ENCODE results near the gene ANAPC2.

Gene ANAPC2

GRCh38 chr9:137191245-137191644 lies 2.9 kb upstream of the ANAPC2 start:
- no peak for DNase-seq

DNA sequence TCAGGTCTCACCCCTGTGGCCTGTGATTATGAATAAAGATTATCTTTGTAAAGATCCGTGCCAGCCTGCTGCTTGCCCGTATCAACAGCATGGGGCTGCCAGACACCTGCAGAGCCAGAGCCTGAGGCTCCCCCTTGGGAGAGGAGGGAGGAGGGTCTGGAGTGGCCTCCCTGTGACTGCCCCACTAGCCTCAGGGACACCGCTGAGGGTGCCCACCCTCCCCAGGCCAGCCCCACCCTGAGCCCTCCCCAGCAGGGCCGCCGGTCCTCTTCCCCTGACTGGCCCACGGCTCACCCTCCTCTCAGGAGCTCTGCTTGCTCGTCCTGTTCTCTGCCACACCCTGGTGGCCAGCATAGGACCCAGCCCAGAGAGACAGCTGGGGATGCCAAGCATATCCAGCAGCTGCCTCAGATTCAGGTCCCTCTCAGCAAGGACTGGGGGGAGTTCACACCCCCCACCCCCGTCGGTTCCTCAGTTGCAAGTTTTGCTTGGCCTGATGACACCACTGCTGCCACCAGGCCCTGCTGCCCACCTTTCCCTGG lies 2.0 kb upstream of the ANAPC2 start:
- DNase-seq, result no peak

DNA sequence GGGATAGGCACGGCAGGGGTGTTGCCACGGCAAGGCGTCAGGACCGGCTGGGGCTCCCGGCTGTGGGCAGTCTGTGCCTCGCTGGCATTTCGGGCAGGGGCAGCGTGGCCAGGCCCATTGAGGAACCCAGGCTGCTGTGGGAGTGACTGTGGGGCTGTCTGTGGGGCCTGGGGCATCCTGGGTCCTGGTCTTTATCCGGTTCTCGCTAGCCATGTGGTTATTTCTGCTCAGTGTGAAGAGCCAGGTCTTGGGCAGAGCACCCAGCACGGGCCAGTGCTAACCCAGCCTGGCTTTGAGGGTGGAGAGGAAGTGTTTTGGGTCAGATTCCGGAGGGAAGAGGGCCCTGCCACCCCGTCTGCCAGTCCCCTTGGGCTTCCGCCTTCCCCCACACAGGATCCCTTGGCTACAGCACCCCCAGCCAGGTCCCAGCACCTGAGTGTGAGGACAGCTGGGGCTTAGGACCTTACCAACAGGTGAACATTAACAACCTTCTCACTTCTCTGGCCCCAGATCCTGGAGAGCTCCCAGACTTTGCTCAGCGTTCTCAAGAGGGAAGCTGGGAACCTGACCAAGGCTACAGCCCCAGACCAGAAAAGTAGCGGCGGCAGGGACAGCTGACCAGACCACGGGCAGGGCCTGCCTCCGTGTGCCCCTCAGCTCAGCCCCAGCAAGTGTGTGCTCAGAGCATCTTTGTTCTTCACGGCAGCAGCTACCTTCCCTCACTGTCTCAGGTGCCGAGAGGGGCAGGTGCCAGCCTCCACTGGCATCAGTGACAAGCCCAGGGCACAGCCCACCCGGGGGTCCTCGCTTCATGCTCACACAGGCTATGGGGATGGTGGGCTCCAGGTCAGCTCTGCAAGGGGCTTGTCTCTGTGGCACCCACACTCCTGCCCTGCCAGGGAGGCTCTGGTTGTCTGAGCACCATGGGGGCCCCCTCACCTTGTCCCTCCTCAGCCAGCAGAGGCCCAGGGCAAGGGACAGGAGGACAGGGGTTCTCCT lies 1.2 kb upstream of the ANAPC2 start:
- no peak for DNase-seq

- no peak for DNase-seq
These were observed 272 bp downstream of the ANAPC2 start for GRCh38 chr9:137188086-137188489.

DNA sequence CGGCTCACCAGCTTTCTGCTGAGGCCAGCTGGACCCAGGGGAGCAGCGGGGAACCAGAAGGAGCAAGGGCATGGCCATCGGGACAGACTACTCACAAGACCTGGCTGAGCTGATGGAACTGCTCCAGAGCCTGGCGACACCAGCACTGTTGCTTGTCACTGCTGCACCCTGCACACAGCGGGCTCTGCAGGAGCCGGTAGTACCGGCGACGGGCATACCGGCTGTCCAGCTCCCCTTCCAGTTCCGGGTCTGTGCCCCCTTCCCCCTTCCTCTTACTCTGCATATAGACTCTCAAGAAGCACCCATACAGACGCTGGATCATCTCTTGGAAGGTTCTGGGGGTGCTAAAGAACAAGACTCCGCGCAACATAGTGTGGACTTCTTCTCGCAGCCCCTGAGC lies 974 bp downstream of the ANAPC2 start:
- no peak for DNase-seq

DNA sequence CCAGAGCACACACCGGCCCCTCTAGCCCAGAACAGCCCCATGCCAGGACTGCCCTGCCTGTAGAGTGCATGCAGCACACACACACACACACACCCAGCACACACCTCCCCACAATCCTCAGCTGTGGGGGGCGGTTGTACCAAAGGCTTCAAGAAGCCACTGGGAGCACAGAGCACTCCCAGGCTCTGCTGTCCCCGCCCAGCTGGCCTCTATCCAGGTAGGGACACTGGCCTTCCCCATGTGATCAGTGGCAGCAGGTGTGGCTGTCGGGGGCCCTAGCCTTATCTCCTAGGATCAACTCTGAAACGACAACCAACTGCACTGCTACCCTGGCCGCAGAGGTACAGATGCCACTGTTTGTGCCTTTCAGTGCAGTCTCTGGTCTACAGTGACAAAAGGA lies 2.0 kb downstream of the ANAPC2 start:
- no peak for DNase-seq

GRCh38 chr9:137185921-137186320 lies 2.4 kb downstream of the ANAPC2 start:
- DNase-seq, result no peak

DNA sequence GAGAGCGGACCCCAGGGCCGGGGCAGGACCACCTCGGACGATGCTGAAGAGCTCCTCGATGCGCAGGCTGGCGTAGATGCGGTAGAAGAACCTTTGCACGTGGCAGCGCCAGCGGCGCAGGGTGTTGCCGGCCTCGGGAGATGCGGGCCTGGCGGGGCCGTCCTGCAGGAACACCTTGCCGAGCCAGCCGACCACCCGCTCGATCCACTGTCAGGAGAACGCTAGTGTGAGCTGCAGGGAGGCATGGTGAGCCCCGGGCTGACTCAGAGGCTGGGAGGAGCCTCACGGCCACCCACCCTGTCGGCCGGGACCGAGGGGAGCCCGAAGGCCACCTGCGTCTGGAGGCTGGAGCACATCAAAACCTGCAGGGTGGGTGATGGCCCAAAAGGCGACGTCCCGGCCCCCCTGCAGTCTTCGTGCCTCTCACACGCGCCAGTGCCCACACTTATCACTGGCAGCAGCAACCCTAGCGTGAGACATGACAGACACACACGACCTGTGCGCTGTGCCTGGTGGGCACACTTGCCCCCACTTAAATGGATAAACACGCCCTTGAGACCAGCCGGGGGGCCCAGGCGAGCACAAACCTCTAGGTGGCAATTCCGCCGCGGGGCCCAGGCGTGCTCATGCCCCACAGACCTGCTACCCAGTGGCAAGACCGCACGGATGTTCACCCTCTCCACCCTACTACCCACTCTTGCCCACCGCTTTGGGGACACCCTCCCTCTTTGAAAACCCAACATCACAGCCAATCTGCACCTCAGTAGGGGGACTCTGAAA lies 3.3 kb downstream of the ANAPC2 start:
- no peak for DNase-seq

DNA sequence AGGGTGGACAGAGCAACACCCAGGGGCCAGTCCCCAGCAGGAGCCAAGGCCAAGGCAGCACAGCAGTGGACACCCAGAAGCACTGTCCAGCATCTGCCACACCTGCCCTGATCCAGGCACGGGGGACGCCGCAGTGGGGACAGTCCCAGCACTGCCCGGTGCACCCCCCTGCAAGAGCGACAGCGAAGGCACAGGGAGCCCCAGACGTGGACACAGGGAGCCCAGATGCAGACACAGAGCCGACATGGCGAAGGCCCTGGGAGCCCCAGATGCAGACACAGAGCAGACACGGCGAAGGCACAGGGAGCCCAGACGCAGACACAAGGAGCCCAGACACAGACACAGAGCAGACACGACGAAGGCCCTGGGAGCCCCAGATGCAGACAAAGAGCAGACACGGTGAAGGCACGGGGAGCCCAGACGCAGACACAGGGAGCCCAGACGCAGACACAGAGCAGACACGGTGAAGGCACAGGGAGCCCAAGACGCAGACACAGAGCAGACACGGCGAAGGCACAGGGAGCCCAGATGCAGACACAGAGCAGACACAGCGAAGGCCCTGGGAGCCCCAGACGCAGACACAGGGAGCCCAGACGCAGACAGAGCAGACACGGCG lies 4.3 kb downstream of the ANAPC2 start:
- DNase-seq, result no peak

- DNase-seq, result no peak
These were observed 5.5 kb downstream of the ANAPC2 start for GRCh38 chr9:137182836-137183235.

GRCh38 chr9:137181680-137182079 lies 6.7 kb downstream of the ANAPC2 start:
- DNase-seq, result no peak

DNA sequence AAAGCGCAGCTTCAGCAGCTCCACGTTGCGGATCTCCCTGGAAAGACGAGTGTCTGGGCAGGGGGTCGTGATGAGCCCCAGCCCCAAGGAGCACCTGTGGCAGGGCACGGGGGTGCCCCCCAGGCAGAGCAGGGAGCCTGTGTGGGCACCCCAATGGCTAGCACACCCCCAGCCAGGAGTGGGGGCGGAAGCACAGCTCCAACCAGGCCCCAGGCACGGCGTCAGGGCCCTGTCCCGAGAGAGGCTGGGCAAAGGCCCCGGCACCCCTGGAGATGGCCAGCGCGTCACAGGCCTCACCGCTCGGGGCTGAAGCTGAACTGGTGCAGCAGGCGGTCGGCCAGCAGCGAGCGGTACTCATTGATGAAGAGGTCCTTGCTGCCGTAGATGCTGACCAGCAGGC lies 7.9 kb downstream of the ANAPC2 start:
- DNase-seq, result no peak

GRCh38 chr9:137179761-137180160 lies 8.6 kb downstream of the ANAPC2 start:
- no peak for DNase-seq

DNA sequence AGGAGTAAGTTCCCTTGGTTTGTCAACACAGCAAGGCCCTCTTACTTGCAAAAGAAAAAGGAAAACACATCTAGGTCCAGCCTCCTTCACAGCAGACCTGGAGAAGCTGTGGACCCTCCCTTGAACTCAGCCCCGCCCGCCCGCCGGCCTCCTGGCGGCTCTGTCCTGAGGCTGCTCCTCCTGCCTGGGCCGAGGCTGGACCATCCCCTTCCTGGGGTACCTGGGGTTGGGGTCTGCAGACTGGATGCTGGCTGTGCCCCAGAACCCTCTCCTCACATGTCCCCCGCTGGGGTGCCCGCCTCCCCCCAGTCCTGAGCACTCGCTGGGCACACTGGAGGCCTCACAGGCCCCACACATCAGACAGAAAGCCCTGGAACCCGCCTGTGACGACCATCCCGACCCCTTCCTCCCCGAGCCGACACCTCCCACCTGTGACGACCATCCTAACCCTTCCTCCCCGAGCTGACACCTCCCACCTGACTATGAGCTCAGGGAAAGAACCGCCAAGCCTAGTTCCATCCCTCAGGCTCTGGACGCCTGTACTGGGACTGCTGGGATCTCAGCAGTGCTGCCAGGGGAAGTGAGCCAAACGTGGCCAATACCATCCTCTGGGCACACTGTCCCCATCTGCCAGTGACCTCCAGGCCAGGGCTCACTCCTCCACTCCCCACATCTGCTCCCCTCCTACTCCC lies 9.3 kb downstream of the ANAPC2 start:
- DNase-seq, result no peak

DNA sequence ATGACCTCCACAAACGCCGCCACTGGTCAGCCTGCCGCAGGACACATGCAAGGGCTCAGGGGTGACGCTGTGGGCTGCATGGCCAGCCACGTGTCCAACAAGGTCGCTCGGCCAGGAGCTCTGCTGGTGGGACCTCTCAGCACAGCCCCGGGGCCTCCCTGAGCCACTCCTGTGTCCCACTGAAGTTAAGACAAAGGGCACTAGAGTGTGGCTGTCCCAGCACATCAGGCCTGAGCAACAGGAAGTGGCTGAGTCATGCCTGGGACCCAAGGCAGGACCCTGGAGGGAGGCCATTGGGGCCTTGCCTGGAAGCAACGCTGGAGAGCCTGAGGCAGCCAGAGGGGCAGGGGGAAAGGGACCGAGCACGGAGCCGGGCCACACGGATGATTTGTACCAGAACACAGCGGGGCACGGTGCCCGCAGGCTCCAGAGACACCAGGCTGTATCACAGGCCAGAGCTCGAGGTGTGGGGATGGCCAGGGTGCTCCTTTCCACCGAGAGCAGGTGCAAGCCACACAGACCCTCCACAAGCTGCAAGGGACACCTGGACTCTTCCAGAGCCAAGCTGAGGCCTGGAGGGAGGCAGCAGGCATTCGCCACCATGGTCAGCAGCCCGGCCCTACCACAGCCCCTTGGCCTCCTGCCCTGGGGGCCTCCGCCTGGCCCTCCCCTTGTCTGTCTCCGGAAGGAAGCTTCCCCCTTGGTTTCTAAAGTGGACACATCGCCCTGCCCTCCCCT lies 10.0 kb downstream of the ANAPC2 start:
- no peak for DNase-seq

DNA sequence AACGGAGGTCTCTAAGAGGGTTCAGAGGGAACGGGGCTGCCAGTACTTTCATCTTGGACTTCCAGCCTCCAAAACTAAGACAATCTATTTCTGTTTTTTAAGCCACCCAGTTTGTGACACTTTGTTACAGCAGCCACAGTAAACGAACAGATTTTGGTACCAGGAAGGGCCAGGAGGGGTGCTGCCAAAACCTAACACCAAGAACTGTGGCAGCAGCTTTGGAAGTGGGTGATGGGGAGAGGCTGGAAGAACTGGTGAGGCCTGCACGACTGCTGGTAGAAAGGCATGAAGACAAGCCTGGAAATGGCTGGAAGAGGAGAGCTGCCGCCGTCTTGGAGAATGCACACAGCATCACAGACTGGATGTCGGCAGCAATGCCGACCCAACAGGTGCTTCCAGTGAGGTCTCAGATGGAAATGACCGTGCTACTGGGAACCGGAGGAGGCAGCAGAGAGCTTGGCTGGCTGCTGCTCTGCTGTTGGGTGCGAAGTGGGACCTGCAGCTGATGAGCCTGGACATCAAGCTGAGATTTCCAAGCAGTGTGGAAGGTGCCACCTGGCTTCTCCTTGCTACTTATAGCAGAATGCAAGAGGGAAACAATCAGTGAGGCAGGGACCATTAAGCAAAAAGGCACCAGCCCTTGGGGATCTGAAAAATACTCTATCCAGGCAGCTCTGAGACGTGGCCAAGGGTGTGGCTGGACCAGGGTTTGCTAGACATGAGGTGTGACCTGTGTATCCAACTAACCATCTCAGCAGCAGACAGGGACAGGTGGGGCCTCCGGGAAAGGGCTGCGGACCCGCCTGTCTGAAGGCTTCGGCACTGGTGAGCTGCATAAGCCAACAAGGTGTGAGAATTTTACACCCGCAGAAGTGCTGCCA lies 11.8 kb downstream of the ANAPC2 start:
- no peak for DNase-seq

DNA sequence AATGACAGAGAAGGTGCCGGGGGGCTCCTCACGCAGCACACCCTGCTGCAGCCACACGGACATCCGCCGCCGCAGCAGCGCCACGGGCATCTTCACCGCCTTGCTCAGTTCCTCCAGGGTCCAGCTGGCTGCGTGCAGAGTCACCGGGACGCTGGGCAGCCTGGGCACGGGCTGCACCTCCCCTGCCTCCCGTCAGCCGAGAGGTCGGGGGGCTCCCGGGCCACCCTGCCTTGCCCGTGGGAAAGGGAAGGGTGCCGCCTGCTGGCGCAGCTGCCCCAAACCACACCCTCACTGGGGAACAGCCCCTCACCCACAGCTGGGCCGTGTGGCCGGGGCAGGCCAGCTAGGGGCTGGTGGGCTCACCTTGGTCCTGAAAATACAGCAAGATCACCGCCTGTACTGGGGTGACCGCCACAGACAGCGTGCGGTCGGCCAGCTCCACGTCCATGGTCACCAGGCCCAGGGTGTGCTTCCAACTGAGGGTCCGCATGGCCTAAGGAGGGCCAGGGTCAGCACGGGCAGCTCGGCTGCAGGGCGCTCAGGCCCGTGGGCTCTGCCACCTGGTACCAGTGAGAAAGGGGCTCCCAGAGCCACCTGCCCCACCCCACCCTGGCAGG lies 12.9 kb downstream of the ANAPC2 start:
- no peak for DNase-seq

DNA sequence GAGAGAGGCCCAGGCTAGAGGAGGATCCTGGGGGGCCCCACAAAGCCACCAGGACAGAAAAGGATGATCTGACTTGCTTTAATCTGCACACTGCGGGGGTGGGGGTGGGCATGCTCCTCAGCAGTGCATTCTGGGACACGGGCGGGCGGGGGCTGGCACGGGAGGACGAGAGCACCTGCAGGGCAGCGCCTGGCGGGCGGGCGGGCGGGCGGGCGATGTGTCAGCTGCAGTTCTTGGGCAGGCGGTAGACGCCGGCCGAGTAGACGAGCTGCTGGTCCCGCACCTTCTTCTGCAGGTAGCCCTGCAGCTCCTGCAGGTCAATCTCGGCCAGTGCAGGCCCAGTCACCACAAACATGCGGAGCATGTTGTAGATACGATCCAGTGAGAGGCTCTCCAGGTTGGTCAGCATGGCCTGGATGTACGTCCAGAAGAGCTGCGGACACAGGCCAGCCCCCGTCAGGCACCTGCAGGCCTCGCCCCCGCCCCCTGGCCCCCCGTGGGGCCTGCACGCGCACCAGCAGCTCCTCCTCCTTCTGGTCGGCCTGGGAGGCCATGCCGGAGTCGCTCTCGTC lies 13.6 kb downstream of the ANAPC2 start:
- DNase-seq, result no peak

GRCh38 chr9:137173796-137174664 lies 14.3 kb downstream of the ANAPC2 start:
- DNase-seq, result no peak
